Stomach smooth muscle (tissue), 2 donors: ENCODE measurements around the gene PLCB1.

Experiments used
- H3K27ac ChIP-seq: one replicate; pipeline ENCODE4 v1.7.0; 2013; ENCODE audit warnings: mild to moderate bottlenecking, low read length, inconsistent platforms
- H3K27me3 ChIP-seq, 2 donors: one replicate each; pipeline ENCODE4 v1.7.0; 2013; ENCODE audit warnings: low read length in 2 of 2; ENCODE audit not compliant: insufficient read depth in 2 of 2, control insufficient read depth in 1 of 2
- H3K36me3 ChIP-seq, 2 donors: one replicate each; pipeline ENCODE4 v1.7.0; 2013; ENCODE audit warnings: low read length in 2 of 2; ENCODE audit not compliant: control insufficient read depth in 2 of 2, insufficient read depth in 2 of 2
- H3K4me1 ChIP-seq: one replicate; pipeline ENCODE4 v1.7.0; 2013; ENCODE audit warnings: low read length; ENCODE audit not compliant: control insufficient read depth, insufficient read depth
- H3K4me3 ChIP-seq, 2 donors: one replicate each; pipeline ENCODE4 v1.7.0; 2013; ENCODE audit warnings: low read length in 2 of 2
- H3K9ac ChIP-seq, 2 donors: one replicate each; pipeline ENCODE4 v1.7.0; 2013; ENCODE audit warnings: low read length in 2 of 2, mild to moderate bottlenecking in 1 of 2
- H3K9me3 ChIP-seq, 2 donors: one replicate each; pipeline ENCODE4 v1.7.0; 2013; ENCODE audit warnings: low read length in 2 of 2; ENCODE audit not compliant: control insufficient read depth in 2 of 2
- donor health status: healthy.
- donor health status: Pancreatic carcinoma.

PLCB1 gene

GRCh38 chr20:8711501-8711900 is 579.4 kb downstream of the PLCB1 start:
- Histone ChIP-seq H3K27me3 (no peaks in the 10 kb centered on the region), H3K4me1 (no peaks in the 10 kb centered on the region), H3K9ac (no peak overlapping the region), H3K36me3 (peaks cover 8 to 10% of the 10 kb centered on the region in 2 donors), H3K27ac (no peak overlapping the region), H3K9me3 (no peaks in the 10 kb centered on the region), H3K4me3 (no peak overlapping the region)

- Histone ChIP-seq H3K9ac (no peak overlapping the region), H3K9me3 (no peaks in the 10 kb centered on the region), H3K4me3 (no peak overlapping the region)
Measured at GRCh38 chr20:8714206-8714605, 582.1 kb downstream of the PLCB1 start.

GRCh38 chr20:8718279-8718678 is 586.2 kb downstream of the PLCB1 start:
- H3K4me1 ChIP-seq, result peaks cover 2% of the 10 kb centered on the region
- H3K27ac ChIP-seq, result no peak overlapping the region
- no peak overlapping the region for H3K4me3 ChIP-seq
- H3K36me3 ChIP-seq, result peaks cover 9 to 10% of the 10 kb centered on the region in 2 donors
- no peaks in the 10 kb centered on the region for H3K9me3 ChIP-seq
- H3K9ac ChIP-seq, result no peak overlapping the region
- H3K27me3 ChIP-seq, result no peaks in the 10 kb centered on the region

More at GRCh38 chr20:8714206-8714605, 582.1 kb downstream of the PLCB1 start:
- H3K27ac ChIP-seq, result no peak overlapping the region
- H3K27me3 ChIP-seq, result no peaks in the 10 kb centered on the region
- peaks cover 10 to 13% of the 10 kb centered on the region in 2 donors for H3K36me3 ChIP-seq
- peaks cover 2% of the 10 kb centered on the region for H3K4me1 ChIP-seq

GRCh38 chr20:8720089-8720488 is 588.0 kb downstream of the PLCB1 start:
- Histone ChIP-seq H3K27ac (no peak overlapping the region), H3K9ac (no peak overlapping the region), H3K4me1 (peaks cover 2% of the 10 kb centered on the region), H3K36me3 (peaks cover 3 to 9% of the 10 kb centered on the region in 2 donors), H3K27me3 (no peaks in the 10 kb centered on the region), H3K9me3 (no peaks in the 10 kb centered on the region), H3K4me3 (no peak overlapping the region)

- Histone ChIP-seq H3K27ac (no peak overlapping the region), H3K9me3 (no peaks in the 10 kb centered on the region), H3K36me3 (peaks cover 8 to 9% of the 10 kb centered on the region in 2 donors), H3K4me1 (peaks cover 2% of the 10 kb centered on the region), H3K27me3 (no peaks in the 10 kb centered on the region), H3K9ac (no peak overlapping the region), H3K4me3 (no peak overlapping the region)
Measured at GRCh38 chr20:8721098-8721497, 589.0 kb downstream of the PLCB1 start.

- H3K27ac ChIP-seq, result no peak overlapping the region
Measured at GRCh38 chr20:8722277-8722928, 590.3 kb downstream of the PLCB1 start.

GRCh38 chr20:8723296-8723695 is 591.2 kb downstream of the PLCB1 start:
- Histone ChIP-seq H3K27me3 (no peaks in the 10 kb centered on the region), H3K4me3 (no peak overlapping the region), H3K9me3 (no peaks in the 10 kb centered on the region), H3K27ac (no peak overlapping the region), H3K4me1 (peaks cover under 1% of the 10 kb centered on the region), H3K36me3 (peaks cover under 1 to 14% of the 10 kb centered on the region in 2 donors), H3K9ac (no peak overlapping the region)

More at GRCh38 chr20:8722277-8722928, 590.3 kb downstream of the PLCB1 start:
- Histone ChIP-seq H3K4me3 (no peak overlapping the region), H3K9ac (no peak overlapping the region), H3K4me1 (peaks cover 2% of the 10 kb centered on the region), H3K9me3 (no peaks in the 10 kb centered on the region), H3K36me3 (peaks cover 3 to 14% of the 10 kb centered on the region in 2 donors), H3K27me3 (no peaks in the 10 kb centered on the region)

- Histone ChIP-seq H3K27ac (no peak overlapping the region), H3K9ac (no peak overlapping the region), H3K27me3 (no peaks in the 10 kb centered on the region), H3K4me3 (no peak overlapping the region), H3K9me3 (no peaks in the 10 kb centered on the region), H3K4me1 (no peaks in the 10 kb centered on the region), H3K36me3 (peaks cover 0 to 14% of the 10 kb centered on the region in 2 donors)
Measured at GRCh38 chr20:8724884-8725283, 592.8 kb downstream of the PLCB1 start.

- H3K9me3 ChIP-seq, result no peaks in the 10 kb centered on the region
Measured at GRCh38 chr20:8726460-8726859, 594.4 kb downstream of the PLCB1 start.

GRCh38 chr20:8735014-8735413 is 602.9 kb downstream of the PLCB1 start:
- no peaks in the 10 kb centered on the region for H3K4me1 ChIP-seq
- no peaks in the 10 kb centered on the region for H3K9me3 ChIP-seq
- no peak overlapping the region for H3K9ac ChIP-seq
- peaks cover 0 to 7% of the 10 kb centered on the region in 2 donors for H3K36me3 ChIP-seq
- no peaks in the 10 kb centered on the region for H3K27me3 ChIP-seq
- H3K27ac ChIP-seq, result no peak overlapping the region
- no peak overlapping the region for H3K4me3 ChIP-seq

More at GRCh38 chr20:8726460-8726859, 594.4 kb downstream of the PLCB1 start:
- Histone ChIP-seq H3K4me1 (no peaks in the 10 kb centered on the region), H3K9ac (no peak overlapping the region), H3K36me3 (peaks cover 0 to 14% of the 10 kb centered on the region in 2 donors), H3K27me3 (no peaks in the 10 kb centered on the region), H3K27ac (no peak overlapping the region), H3K4me3 (no peak overlapping the region)

GRCh38 chr20:8735674-8736073 is 603.6 kb downstream of the PLCB1 start:
- Histone ChIP-seq H3K4me1 (no peaks in the 10 kb centered on the region), H3K27ac (no peak overlapping the region), H3K9me3 (no peaks in the 10 kb centered on the region), H3K4me3 (no peak overlapping the region), H3K9ac (no peak overlapping the region), H3K36me3 (peaks cover 2 to 12% of the 10 kb centered on the region in 2 donors), H3K27me3 (no peaks in the 10 kb centered on the region)
